Measurements from ENCODE around the gene HID1.

HID1 gene

GRCh38 chr17:74935048-74935447, 37.5 kb downstream of the HID1 start:
- CTCF ChIA-PET: interaction anchor here (1.1 to 1.5 kb wide), 2 partner anchors 23 to 26 kb away, joined by 3 to 7 read pairs; no protein-coding TSS in a partner anchor
- POLR2A ChIA-PET: no interaction called here
- TF ChIP-seq HDGF (IDR thresholded peaks at IDR 0.05; ENCODE audit: borderline replicate concordance) (no peak), ELF4 (IDR thresholded peaks at IDR 0.05) (no peak), ARNT (IDR thresholded peaks at IDR 0.05) (no peak), L3MBTL2 (conservative IDR thresholded peaks at IDR 0.05) (no peak), ZNF384 (IDR thresholded peaks at IDR 0.05) (no peak), TARDBP (IDR thresholded peaks at IDR 0.05) (no peak), SP1 (IDR thresholded peaks at IDR 0.05) (no peak), FOXM1 (IDR thresholded peaks at IDR 0.05; ENCODE audit: borderline replicate concordance) (no peak), PKNOX1 (IDR thresholded peaks at IDR 0.05) (no peak), FOXK2 (IDR thresholded peaks at IDR 0.05) (no peak), BHLHE40 (IDR thresholded peaks at IDR 0.05; ENCODE audit: borderline replicate concordance) (no peak), FOXA1 (IDR thresholded peaks at IDR 0.05) (no peak), CTBP1 (IDR thresholded peaks at IDR 0.05; ENCODE audit: borderline replicate concordance) (no peak), NFRKB (IDR thresholded peaks at IDR 0.05) (no peak), LEF1 (IDR thresholded peaks at IDR 0.05; ENCODE audit: borderline replicate concordance) (no peak), SUZ12 (IDR thresholded peaks at IDR 0.05) (no peak)
- DNase-seq (ENCODE audit: extremely low spot score): no peak

- CTCF ChIA-PET: no interaction called here
Observed at GRCh38 chr17:74930535-74931036, 42.0 kb downstream of the HID1 start.

DNA sequence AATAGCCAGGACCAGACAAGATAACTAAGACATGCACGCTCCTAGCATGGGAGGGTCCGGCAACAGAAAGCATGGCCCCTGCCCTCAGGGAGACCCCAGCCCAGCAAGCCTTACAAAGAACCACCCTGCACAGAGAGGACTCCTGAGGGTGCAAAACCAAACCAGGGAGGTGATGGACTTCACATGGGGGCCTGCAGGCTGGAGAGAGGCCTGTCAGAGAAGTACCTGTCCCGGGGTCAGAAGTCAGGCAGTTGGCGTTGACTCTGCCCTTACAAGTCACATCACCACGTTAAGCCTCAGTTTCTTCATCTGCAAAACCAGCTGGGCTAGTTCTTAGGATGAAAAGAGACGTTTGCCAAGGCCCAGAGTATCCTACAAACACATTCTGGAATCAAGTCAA, 43.8 kb downstream of the HID1 start:
- no peak for TF ChIP-seq TARDBP (IDR thresholded peaks at IDR 0.05)
- no peak for TF ChIP-seq ZNF384 (IDR thresholded peaks at IDR 0.05)
- no peak for TF ChIP-seq ARNT (IDR thresholded peaks at IDR 0.05)
- TF ChIP-seq SUZ12 (IDR thresholded peaks at IDR 0.05): no peak
- no peak for TF ChIP-seq L3MBTL2 (conservative IDR thresholded peaks at IDR 0.05)
- TF ChIP-seq LEF1 (IDR thresholded peaks at IDR 0.05; ENCODE audit: borderline replicate concordance): no peak
- no peak for TF ChIP-seq FOXM1 (IDR thresholded peaks at IDR 0.05; ENCODE audit: borderline replicate concordance)
- TF ChIP-seq BHLHE40 (IDR thresholded peaks at IDR 0.05; ENCODE audit: borderline replicate concordance): no peak
- no peak for TF ChIP-seq PKNOX1 (IDR thresholded peaks at IDR 0.05)
- no peak for TF ChIP-seq CTBP1 (IDR thresholded peaks at IDR 0.05; ENCODE audit: borderline replicate concordance)
- no peak for TF ChIP-seq FOXA1 (IDR thresholded peaks at IDR 0.05)
- TF ChIP-seq NFRKB (IDR thresholded peaks at IDR 0.05): no peak
- TF ChIP-seq FOXK2 (IDR thresholded peaks at IDR 0.05): no peak
- TF ChIP-seq SP1 (IDR thresholded peaks at IDR 0.05): no peak
- DNase-seq (ENCODE audit: extremely low spot score): no peak
- ChIA-PET POLR2A (interaction anchor here (0.7 kb wide), 1 partner anchor 56 kb away, joined by 3 read pairs; the partner anchor contains the start of gene FDXR), CTCF (interaction anchor here (0.6 kb wide), 1 partner anchor 118 kb away, joined by 3 read pairs; no protein-coding TSS in a partner anchor)

More at GRCh38 chr17:74930535-74931036, 42.0 kb downstream of the HID1 start:
- no peak for DNase-seq (ENCODE audit: extremely low spot score)
- POLR2A ChIA-PET: interaction anchor here (1.4 kb wide), 1 partner anchor 30 kb away, joined by 3 read pairs; no protein-coding TSS in a partner anchor
- no peak for TF ChIP-seq PKNOX1 (IDR thresholded peaks at IDR 0.05)
- TF ChIP-seq ELF4 (IDR thresholded peaks at IDR 0.05): no peak
- TF ChIP-seq ARNT (IDR thresholded peaks at IDR 0.05): no peak
- no peak for TF ChIP-seq ZNF384 (IDR thresholded peaks at IDR 0.05)
- TF ChIP-seq LEF1 (IDR thresholded peaks at IDR 0.05; ENCODE audit: borderline replicate concordance): no peak
- no peak for TF ChIP-seq TARDBP (IDR thresholded peaks at IDR 0.05)
- no peak for TF ChIP-seq L3MBTL2 (conservative IDR thresholded peaks at IDR 0.05)
- TF ChIP-seq CTBP1 (IDR thresholded peaks at IDR 0.05; ENCODE audit: borderline replicate concordance): no peak
- TF ChIP-seq FOXA1 (IDR thresholded peaks at IDR 0.05): no peak
- TF ChIP-seq NFRKB (IDR thresholded peaks at IDR 0.05): no peak
- TF ChIP-seq BHLHE40 (IDR thresholded peaks at IDR 0.05; ENCODE audit: borderline replicate concordance): no peak
- no peak for TF ChIP-seq HDGF (IDR thresholded peaks at IDR 0.05; ENCODE audit: borderline replicate concordance)
- TF ChIP-seq FOXM1 (IDR thresholded peaks at IDR 0.05; ENCODE audit: borderline replicate concordance): no peak
- no peak for TF ChIP-seq SP1 (IDR thresholded peaks at IDR 0.05)
- no peak for TF ChIP-seq SUZ12 (IDR thresholded peaks at IDR 0.05)
- no peak for TF ChIP-seq FOXK2 (IDR thresholded peaks at IDR 0.05)

DNA sequence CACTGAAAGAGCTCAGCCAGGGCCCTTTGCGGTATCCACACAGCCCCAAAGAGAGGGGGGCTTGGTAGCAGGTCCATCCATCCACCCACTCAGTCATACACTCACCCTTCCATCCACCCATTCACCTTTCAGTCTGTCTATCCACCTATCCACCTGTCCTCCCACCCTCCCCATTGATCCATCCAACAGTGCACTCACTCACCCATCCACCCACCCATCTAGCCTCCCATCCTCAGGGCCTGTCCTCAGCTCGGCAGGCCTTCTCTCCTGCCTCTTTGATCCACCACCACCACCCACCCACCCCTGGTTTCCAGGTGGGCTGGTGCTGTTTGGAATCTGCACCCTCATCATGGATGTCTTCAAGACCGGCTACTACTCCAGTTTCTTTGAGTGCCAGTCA, 47.3 kb downstream of the HID1 start:
- POLR2A ChIA-PET: interaction anchor here (1.7 kb wide), 1 partner anchor 52 kb away, joined by 6 read pairs; the partner anchor contains the start of gene FDXR
- no peak for DNase-seq (ENCODE audit: extremely low spot score)
- no peak for TF ChIP-seq ZNF384 (IDR thresholded peaks at IDR 0.05)
- TF ChIP-seq SP1 (IDR thresholded peaks at IDR 0.05): no peak
- TF ChIP-seq TARDBP (IDR thresholded peaks at IDR 0.05): no peak
- TF ChIP-seq BHLHE40 (IDR thresholded peaks at IDR 0.05; ENCODE audit: borderline replicate concordance): no peak
- TF ChIP-seq HDGF (IDR thresholded peaks at IDR 0.05; ENCODE audit: borderline replicate concordance): no peak
- TF ChIP-seq SUZ12 (IDR thresholded peaks at IDR 0.05): no peak
- no peak for TF ChIP-seq FOXM1 (IDR thresholded peaks at IDR 0.05; ENCODE audit: borderline replicate concordance)
- CTCF ChIA-PET: interaction anchor here (1.0 to 1.5 kb wide), 3 partner anchors 11 to 36 kb away, joined by 8 to 10 read pairs (median 8); no protein-coding TSS in a partner anchor

- no peak for TF ChIP-seq L3MBTL2 (conservative IDR thresholded peaks at IDR 0.05)
- no peak for DNase-seq (ENCODE audit: extremely low spot score)
- POLR2A ChIA-PET: interaction anchor here (1.7 to 2.4 kb wide), 3 partner anchors 51 to 88 kb away, joined by 6 to 11 read pairs (median 10); partner anchors contain the start of genes FDXR and MRPL58
- CTCF ChIA-PET: interaction anchor here (0.6 to 2.8 kb wide), 7 partner anchors 11 to 51 kb away, joined by 3 to 23 read pairs (median 7); partner anchors contain the start of gene FDXR
Observed at GRCh38 chr17:74924250-74924948, 48.2 kb downstream of the HID1 start, which contains the start of gene OTOP2. Gene OTOP2, plus strand, starts transcription at chr17:74924273. Its CDS starts 360 bp downstream, at chr17:74924633.
